ENCODE measurements around the gene FAM72A. TPM values are rescaled to one million over a fixed set of nuclear protein-coding genes. Genes with fewer than 3 reads are reported as not detected.
"Not testable (repeated sequence)": the region's sequence is repeated elsewhere in the genome, so short reads cannot be mapped to it uniquely, and the experiment has no call there.

Gene FAM72A
- total RNA-seq, 2 donors from 2014 or later, result 34.0 to 51.2 TPM

GRCh38 chr1:206220332-206221000, 17.8 kb upstream of the FAM72A start:
- H3K9me3 Mint-ChIP-seq, ATAC-seq: not testable (repeated sequence)

DNA sequence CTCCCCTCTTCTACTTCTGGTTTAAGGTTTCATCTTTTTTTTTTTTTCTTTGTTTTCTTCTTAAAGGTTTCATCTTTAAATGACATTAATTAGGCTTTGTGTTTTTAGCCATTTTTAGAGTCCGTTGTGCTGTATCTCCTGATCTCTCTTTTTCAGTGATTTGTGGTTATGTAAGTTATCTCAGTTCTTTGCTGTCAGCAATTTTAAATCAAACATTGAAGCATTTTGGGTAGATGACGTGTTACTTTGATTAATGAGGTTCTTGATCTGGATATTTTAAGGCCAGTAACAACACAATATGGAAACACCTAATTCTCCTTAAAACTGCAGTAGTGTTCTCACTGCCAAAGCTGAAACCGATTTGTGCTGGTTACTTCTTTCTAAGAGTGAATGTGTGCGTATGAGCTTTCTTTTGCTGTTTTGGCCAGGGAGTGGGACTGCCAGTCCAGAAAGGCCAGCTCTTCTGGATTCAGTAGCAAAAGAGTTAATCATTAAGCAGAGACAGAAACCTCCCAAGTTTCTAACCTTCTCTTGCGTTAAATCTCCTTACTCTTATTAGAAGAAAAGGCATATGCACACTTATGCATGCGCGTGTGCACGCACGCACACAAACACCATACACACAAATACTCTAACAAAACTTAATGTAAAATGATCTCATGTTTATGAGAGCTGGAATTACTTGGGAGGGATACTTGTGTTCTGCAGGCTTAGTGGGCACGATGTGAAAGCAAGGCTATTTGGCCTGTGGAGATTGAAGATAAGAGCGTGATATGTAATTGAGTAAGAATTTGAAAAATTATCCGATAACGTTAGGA, 17.1 kb upstream of the FAM72A start:
- not testable (repeated sequence) for H3K27ac Mint-ChIP-seq; H3K9me3 Mint-ChIP-seq; H3K36me3 Mint-ChIP-seq; DNase-seq (ENCODE audit: low spot score in 2 of 2); ATAC-seq

More at GRCh38 chr1:206220332-206221000, 17.8 kb upstream of the FAM72A start:
- not testable (repeated sequence) for DNase-seq (ENCODE audit: low spot score in 2 of 2); H3K27ac Mint-ChIP-seq; H3K36me3 Mint-ChIP-seq

GRCh38 chr1:206218765-206219164, 16.1 kb upstream of the FAM72A start:
- not testable (repeated sequence) for ATAC-seq, H3K27ac Mint-ChIP-seq

DNA sequence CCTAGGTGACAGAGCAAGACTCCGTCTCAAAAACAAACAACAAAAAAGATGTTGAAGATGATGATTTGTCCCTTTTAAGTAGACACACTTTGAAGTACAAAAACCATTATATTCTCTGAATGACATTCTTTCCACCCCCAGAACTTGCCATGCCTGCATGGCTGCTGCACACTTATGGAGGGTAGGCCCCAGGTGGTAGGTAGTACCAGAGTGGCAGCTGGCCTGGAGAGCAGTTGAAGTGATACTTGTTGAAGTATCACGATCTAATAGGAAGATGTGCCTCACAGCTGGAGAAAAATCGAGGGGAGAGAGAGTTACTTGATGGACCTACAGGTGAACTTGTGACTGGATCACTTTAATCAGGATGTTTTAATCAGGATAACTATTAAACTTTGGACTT, 15.6 kb upstream of the FAM72A start:
- not testable (repeated sequence) for H3K9me3 Mint-ChIP-seq; H3K36me3 Mint-ChIP-seq; H3K27ac Mint-ChIP-seq; DNase-seq (ENCODE audit: low spot score in 2 of 2)
- peak in 1 of 2 donors; percentile 41 for ATAC-seq

More at GRCh38 chr1:206218765-206219164, 16.1 kb upstream of the FAM72A start:
- H3K9me3 Mint-ChIP-seq; DNase-seq (ENCODE audit: low spot score in 2 of 2); H3K36me3 Mint-ChIP-seq: not testable (repeated sequence)

GRCh38 chr1:206215600-206216392, 13.2 kb upstream of the FAM72A start:
- DNase-seq (ENCODE audit: low spot score in 2 of 2); H3K27ac Mint-ChIP-seq; ATAC-seq; H3K36me3 Mint-ChIP-seq; H3K9me3 Mint-ChIP-seq: not testable (repeated sequence)

GRCh38 chr1:206210802-206211201, 8.2 kb upstream of the FAM72A start:
- not testable (repeated sequence) for H3K9me3 Mint-ChIP-seq; DNase-seq (ENCODE audit: low spot score in 2 of 2); H3K36me3 Mint-ChIP-seq; ATAC-seq; H3K27ac Mint-ChIP-seq

DNA sequence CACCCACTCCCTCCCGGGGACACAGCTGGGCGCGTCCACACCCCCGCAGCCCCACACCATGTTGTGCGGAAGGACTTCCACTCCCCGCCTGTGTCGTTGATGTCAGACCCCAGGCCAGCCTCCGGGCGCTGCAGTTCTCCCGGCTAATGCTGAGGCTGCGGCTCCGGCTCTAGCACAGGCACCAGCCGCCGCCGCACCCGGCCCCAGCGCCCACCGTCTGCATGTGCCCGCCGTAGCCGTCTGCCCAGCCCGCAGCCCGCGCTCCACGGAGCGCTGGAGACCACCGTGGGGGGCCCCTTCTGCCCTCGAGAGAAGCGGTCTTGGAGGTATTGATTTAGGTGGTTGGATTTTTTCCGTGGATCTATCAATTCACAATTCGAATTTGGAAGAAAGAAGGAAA, 2.9 kb upstream of the FAM72A start:
- H3K36me3 Mint-ChIP-seq, ATAC-seq, H3K27ac Mint-ChIP-seq, H3K9me3 Mint-ChIP-seq: not testable (repeated sequence)
- DNase-seq (ENCODE audit: low spot score in 2 of 2), result peak in 1 of 2 donors; percentile 6

DNA sequence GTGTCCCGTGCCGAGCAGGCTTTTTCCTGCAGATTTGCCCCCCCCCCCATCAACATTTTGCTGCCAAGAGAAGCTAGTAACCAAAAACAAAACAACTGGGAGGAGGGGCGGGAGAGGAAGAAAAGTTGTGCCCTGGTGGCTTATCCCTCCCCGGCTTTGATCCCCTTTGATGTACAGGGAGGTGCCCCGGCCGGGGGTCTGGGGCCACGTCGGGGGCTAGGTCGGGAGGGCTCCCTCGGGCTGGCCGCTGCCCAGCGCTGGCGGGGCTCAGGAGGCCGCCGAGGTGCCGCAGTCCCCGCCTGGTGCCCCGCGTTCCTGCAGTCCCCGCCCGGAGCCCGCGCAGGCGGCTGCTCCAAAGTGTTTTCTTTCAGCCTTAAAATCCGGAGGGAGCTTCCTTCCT, 2.2 kb upstream of the FAM72A start:
- ATAC-seq; H3K27ac Mint-ChIP-seq; H3K36me3 Mint-ChIP-seq; H3K9me3 Mint-ChIP-seq; DNase-seq (ENCODE audit: low spot score in 2 of 2): not testable (repeated sequence)

GRCh38 chr1:206204159-206204511, 1.5 kb upstream of the FAM72A start:
- DNase-seq (ENCODE audit: low spot score in 2 of 2); ATAC-seq; H3K36me3 Mint-ChIP-seq: not testable (repeated sequence)

GRCh38 chr1:206203364-206204158, 922 bp upstream of the FAM72A start, which contains the start of gene SRGAP2:
Gene SRGAP2 (plus strand): TSS chr1:206203541. CDS start chr1:206205971, 2,430 bp downstream.
- not testable (repeated sequence) for H3K9me3 Mint-ChIP-seq, H3K36me3 Mint-ChIP-seq
- peak; percentile 49 to 70 for DNase-seq (ENCODE audit: low spot score in 2 of 2)

More at GRCh38 chr1:206204159-206204511, 1.5 kb upstream of the FAM72A start:
- H3K27ac Mint-ChIP-seq, H3K9me3 Mint-ChIP-seq: not testable (repeated sequence)

GRCh38 chr1:206196748-206197424, 5.8 kb downstream of the FAM72A start:
- DNase-seq (ENCODE audit: low spot score in 2 of 2); H3K27ac Mint-ChIP-seq; ATAC-seq; H3K9me3 Mint-ChIP-seq; H3K36me3 Mint-ChIP-seq: not testable (repeated sequence)

More at GRCh38 chr1:206203364-206204158, 922 bp upstream of the FAM72A start, which contains the start of gene SRGAP2:
- H3K27ac Mint-ChIP-seq, result peak within 1 kb of the TSS in 1 of 2 donors; percentile 72
- peak; percentile 6 to 16 for ATAC-seq

- H3K27ac Mint-ChIP-seq; DNase-seq (ENCODE audit: low spot score in 2 of 2); H3K9me3 Mint-ChIP-seq; ATAC-seq; H3K36me3 Mint-ChIP-seq: not testable (repeated sequence)
Observed at GRCh38 chr1:206195182-206195581, 7.5 kb downstream of the FAM72A start.

- H3K36me3 Mint-ChIP-seq; H3K9me3 Mint-ChIP-seq; H3K27ac Mint-ChIP-seq; ATAC-seq; DNase-seq (ENCODE audit: low spot score in 2 of 2): not testable (repeated sequence)
Observed at GRCh38 chr1:206186826-206187225, 15.8 kb downstream of the FAM72A start.

- not testable (repeated sequence) for ATAC-seq; H3K9me3 Mint-ChIP-seq; H3K27ac Mint-ChIP-seq; DNase-seq (ENCODE audit: low spot score in 2 of 2); H3K36me3 Mint-ChIP-seq
Observed at GRCh38 chr1:206185778-206186177, 16.9 kb downstream of the FAM72A start.

- ATAC-seq; H3K27ac Mint-ChIP-seq; H3K9me3 Mint-ChIP-seq; DNase-seq (ENCODE audit: low spot score in 2 of 2); H3K36me3 Mint-ChIP-seq: not testable (repeated sequence)
Observed at GRCh38 chr1:206183788-206184187, 18.9 kb downstream of the FAM72A start.

Measured in activated naive CD4-positive, alpha-beta T cell treated with anti-CD3 and anti-CD28 coated beads, Interleukin-2, amount 50 U/mL, for 72 hours (primary cell).